SK-N-SH treated with all-trans-retinoic acid at 6 μM for 48 hours (cell line): ENCODE results near the gene SLC22A17.

ENCODE experiments used
- ARNTL ChIP-seq: fragments of 450-650 bp; formaldehyde crosslinking; IDR thresholded peaks from 2 replicates; pipeline ENCODE4 v1.5.0; 2020; ENCODE audit warnings: low read depth, mild to moderate bottlenecking, moderate library complexity, borderline replicate concordance
- ESRRG ChIP-seq: fragments of 250-450 bp; sonication (Bioruptor Pico); IDR thresholded peaks from 2 replicates; pipeline ENCODE4 v1.6.1; 2021; ENCODE audit warnings: mild to moderate bottlenecking
- OSR1 ChIP-seq: fragments of 250-450 bp; sonication (Bioruptor Pico); IDR thresholded peaks from 2 replicates; pipeline ENCODE4 v1.8.0; 2022; ENCODE audit warnings: moderate library complexity, mild to moderate bottlenecking, inconsistent platforms
- ZFP30 ChIP-seq: fragments of 450-650 bp; formaldehyde crosslinking; IDR thresholded peaks from 2 replicates; pipeline ENCODE4 v1.5.0; 2022; ENCODE audit warnings: mild to moderate bottlenecking, moderate library complexity
- ZNF565 ChIP-seq: fragments of 450-650 bp; formaldehyde crosslinking; conservative IDR thresholded peaks from 2 replicates; pipeline ENCODE4 v1.5.0; 2020; ENCODE audit warnings: low read depth, mild to moderate bottlenecking, moderate library complexity
- TF ChIP-seq, protein P1 (sequence below): fragments of 250-450 bp; sonication (Bioruptor Pico); IDR thresholded peaks from 2 replicates; pipeline ENCODE4 v1.5.1; 2021; ENCODE audit warnings: mild to moderate bottlenecking, moderate library complexity
- TF ChIP-seq, protein P2 (sequence below): fragments of 250-450 bp; sonication (Bioruptor Pico); IDR thresholded peaks from 2 replicates; pipeline ENCODE4 v1.8.0; 2020; ENCODE audit warnings: mild to moderate bottlenecking, moderate library complexity, borderline replicate concordance
- TF ChIP-seq, protein P3 (sequence below): fragments of 250-450 bp; sonication (Bioruptor Pico); IDR thresholded peaks from 2 replicates; pipeline ENCODE4 v1.5.1; 2020; ENCODE audit warnings: low read depth, mild to moderate bottlenecking, moderate library complexity
- TF ChIP-seq, protein P4 (sequence below): fragments of 250-450 bp; sonication (Bioruptor Pico); IDR thresholded peaks from 2 replicates; pipeline ENCODE4 v1.5.0; 2020; ENCODE audit warnings: mild to moderate bottlenecking, moderate library complexity

DNA sequence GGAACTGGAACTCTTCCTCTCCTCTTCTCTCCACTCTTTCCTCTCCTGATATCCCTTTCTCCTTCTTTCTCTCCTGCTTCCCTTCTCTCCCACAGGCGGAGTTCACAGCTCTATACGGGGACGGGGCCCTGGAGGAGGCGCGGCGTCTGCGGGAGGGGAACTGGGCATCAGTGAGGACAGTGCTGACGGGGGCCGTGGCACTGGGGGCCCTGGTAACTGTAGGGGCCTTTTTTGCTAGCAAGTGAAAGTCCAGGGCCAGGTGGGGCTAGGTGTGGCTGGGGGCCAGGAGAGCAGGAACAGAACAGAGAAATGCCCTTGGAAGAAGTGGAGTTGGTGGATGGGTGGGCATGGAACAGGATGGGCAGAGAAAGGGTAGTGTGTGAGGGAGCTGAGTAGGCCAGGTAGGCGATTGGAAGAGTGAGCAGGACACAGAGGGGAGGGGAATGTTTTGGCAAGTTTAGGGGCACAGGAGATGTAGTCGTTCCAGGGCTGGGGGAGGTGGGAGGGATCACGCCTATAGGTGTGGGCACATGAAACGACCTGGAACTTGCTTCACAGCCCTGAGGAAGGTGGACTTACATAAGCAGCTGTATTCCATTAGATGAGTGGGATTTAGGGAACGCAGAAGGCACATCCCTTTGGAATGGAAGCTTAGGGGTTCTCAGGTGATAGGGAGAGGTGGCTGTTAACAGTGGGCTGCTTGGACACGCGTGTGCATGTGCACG lies 43.8 kb downstream of the SLC22A17 start:
- TF ChIP-seq, protein P1, sequence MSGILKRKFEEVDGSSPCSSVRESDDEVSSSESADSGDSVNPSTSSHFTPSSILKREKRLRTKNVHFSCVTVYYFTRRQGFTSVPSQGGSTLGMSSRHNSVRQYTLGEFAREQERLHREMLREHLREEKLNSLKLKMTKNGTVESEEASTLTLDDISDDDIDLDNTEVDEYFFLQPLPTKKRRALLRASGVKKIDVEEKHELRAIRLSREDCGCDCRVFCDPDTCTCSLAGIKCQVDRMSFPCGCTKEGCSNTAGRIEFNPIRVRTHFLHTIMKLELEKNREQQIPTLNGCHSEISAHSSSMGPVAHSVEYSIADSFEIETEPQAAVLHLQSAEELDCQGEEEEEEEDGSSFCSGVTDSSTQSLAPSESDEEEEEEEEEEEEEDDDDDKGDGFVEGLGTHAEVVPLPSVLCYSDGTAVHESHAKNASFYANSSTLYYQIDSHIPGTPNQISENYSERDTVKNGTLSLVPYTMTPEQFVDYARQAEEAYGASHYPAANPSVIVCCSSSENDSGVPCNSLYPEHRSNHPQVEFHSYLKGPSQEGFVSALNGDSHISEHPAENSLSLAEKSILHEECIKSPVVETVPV (CRISPR knock-in tag), result no peak
- TF ChIP-seq ZFP30 (CRISPR knock-in tag), result no peak
- TF ChIP-seq OSR1 (CRISPR knock-in tag), result no peak
- TF ChIP-seq, protein P2, sequence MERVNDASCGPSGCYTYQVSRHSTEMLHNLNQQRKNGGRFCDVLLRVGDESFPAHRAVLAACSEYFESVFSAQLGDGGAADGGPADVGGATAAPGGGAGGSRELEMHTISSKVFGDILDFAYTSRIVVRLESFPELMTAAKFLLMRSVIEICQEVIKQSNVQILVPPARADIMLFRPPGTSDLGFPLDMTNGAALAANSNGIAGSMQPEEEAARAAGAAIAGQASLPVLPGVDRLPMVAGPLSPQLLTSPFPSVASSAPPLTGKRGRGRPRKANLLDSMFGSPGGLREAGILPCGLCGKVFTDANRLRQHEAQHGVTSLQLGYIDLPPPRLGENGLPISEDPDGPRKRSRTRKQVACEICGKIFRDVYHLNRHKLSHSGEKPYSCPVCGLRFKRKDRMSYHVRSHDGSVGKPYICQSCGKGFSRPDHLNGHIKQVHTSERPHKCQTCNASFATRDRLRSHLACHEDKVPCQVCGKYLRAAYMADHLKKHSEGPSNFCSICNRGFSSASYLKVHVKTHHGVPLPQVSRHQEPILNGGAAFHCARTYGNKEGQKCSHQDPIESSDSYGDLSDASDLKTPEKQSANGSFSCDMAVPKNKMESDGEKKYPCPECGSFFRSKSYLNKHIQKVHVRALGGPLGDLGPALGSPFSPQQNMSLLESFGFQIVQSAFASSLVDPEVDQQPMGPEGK, result no peak
- TF ChIP-seq, protein P3, sequence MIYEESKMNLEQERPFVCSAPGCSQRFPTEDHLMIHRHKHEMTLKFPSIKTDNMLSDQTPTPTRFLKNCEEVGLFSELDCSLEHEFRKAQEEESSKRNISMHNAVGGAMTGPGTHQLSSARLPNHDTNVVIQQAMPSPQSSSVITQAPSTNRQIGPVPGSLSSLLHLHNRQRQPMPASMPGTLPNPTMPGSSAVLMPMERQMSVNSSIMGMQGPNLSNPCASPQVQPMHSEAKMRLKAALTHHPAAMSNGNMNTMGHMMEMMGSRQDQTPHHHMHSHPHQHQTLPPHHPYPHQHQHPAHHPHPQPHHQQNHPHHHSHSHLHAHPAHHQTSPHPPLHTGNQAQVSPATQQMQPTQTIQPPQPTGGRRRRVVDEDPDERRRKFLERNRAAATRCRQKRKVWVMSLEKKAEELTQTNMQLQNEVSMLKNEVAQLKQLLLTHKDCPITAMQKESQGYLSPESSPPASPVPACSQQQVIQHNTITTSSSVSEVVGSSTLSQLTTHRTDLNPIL, result no peak
- no peak for TF ChIP-seq ZNF565 (CRISPR knock-in tag)
- TF ChIP-seq ARNTL (CRISPR knock-in tag), result no peak
- TF ChIP-seq, protein P4, sequence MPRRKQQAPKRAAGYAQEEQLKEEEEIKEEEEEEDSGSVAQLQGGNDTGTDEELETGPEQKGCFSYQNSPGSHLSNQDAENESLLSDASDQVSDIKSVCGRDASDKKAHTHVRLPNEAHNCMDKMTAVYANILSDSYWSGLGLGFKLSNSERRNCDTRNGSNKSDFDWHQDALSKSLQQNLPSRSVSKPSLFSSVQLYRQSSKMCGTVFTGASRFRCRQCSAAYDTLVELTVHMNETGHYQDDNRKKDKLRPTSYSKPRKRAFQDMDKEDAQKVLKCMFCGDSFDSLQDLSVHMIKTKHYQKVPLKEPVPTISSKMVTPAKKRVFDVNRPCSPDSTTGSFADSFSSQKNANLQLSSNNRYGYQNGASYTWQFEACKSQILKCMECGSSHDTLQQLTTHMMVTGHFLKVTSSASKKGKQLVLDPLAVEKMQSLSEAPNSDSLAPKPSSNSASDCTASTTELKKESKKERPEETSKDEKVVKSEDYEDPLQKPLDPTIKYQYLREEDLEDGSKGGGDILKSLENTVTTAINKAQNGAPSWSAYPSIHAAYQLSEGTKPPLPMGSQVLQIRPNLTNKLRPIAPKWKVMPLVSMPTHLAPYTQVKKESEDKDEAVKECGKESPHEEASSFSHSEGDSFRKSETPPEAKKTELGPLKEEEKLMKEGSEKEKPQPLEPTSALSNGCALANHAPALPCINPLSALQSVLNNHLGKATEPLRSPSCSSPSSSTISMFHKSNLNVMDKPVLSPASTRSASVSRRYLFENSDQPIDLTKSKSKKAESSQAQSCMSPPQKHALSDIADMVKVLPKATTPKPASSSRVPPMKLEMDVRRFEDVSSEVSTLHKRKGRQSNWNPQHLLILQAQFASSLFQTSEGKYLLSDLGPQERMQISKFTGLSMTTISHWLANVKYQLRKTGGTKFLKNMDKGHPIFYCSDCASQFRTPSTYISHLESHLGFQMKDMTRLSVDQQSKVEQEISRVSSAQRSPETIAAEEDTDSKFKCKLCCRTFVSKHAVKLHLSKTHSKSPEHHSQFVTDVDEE, result no peak
- no peak for TF ChIP-seq ESRRG (CRISPR knock-in tag)
